AG04449 (cell line): ENCODE measurements around the gene RUVBL2.

ENCODE experiments used
- CTCF ChIA-PET: fragments of 350-600 bp; formaldehyde crosslinking; extraction: SDS; loops from one replicate; lab custom pipeline; 2021; ENCODE audit warnings: antibody characterized with exemption; lab: Yijun Ruan, JAX
- POLR2A ChIA-PET: fragments of 400-600, 350-600 bp; formaldehyde crosslinking; extraction: SDS; loops from one replicate; lab custom pipeline; 2020; ENCODE audit warnings: antibody characterized with exemption, inconsistent platforms; lab: Yijun Ruan, JAX
- DNase-seq: peaks from one replicate; pipeline ENCODE4 v3.0.0-alpha.2; 2010; ENCODE audit warnings: low read depth, low spot score
- H3K4me3 ChIP-seq: 2 replicates; pipeline ENCODE4 v1.5.1; 2011; ENCODE audit warnings: low read depth, mild to moderate bottlenecking, control low read depth, low read length
- TF ChIP-seq, protein P1 (sequence below): IDR thresholded peaks from one replicate; pipeline ENCODE4 v1.5.1; 2011; ENCODE audit warnings: mild to moderate bottlenecking, moderate library complexity, low read length, control low read depth, inconsistent platforms; ENCODE audit not compliant: insufficient read depth; ENCODE audit errors: missing control alignments

Gene RUVBL2

DNA sequence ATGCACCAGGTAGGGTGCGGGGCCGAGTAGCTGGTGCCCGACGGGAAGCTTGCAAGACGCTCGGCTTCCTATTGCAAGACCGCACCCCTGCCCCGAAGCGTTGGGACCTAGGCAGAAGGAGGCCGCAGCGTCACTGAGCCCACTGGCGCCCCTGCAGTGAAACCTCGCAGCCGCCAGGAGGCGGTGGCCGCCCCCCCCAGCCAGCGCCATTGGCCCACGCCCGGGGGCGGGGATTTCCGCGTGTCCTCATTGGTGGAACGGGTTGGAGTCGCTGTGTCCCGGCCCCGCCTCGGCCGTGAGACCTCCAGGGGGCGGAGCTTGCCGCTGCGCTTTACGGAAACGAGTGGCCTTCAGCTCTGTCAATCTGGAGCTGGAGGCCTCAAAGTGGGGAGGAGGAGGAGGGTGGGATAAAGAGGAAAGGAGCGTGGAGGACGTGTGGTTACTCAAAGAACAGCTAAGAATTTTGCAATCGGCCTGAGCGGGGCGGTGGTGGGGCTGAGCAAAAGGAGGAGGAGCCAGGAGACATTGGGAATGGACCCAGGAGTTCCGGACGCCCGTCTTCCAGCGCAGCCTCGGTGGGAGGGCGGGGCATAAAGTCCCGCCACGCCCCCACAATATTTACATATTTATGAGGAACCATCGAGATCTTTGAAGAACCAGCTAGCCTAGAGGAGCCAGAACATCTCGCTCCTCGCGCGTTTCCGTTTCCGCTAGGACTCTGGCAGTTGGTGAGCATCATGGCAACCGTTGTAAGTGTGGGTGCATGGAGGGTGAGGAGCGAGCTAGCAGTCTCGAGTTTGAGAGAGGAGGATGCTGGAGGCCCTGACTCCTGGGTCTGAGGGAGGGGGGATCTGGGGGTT, at the start of gene RUVBL2, which contains the start of gene GYS1:
TSS of gene RUVBL2 (plus strand) at position 713 of the 860 bp plus-strand sequence. CDS start at position 738, 25 bp downstream.
TSS of gene GYS1 (minus strand) at position 135 of the 860 bp plus-strand sequence. CDS start 197 bp downstream, outside the sequence.
- H3K4me3 ChIP-seq: peak within 1 kb of the TSS; percentile 97
- POLR2A ChIA-PET: interaction anchor here (0.6 to 2.5 kb wide), 21 partner anchors 10 to 363 kb away, joined by 3 to 10 read pairs (median 4); partner anchors contain the start of genes FTL, LIN7B, NUCB1 and PPP1R15A
- TF ChIP-seq, protein P1, sequence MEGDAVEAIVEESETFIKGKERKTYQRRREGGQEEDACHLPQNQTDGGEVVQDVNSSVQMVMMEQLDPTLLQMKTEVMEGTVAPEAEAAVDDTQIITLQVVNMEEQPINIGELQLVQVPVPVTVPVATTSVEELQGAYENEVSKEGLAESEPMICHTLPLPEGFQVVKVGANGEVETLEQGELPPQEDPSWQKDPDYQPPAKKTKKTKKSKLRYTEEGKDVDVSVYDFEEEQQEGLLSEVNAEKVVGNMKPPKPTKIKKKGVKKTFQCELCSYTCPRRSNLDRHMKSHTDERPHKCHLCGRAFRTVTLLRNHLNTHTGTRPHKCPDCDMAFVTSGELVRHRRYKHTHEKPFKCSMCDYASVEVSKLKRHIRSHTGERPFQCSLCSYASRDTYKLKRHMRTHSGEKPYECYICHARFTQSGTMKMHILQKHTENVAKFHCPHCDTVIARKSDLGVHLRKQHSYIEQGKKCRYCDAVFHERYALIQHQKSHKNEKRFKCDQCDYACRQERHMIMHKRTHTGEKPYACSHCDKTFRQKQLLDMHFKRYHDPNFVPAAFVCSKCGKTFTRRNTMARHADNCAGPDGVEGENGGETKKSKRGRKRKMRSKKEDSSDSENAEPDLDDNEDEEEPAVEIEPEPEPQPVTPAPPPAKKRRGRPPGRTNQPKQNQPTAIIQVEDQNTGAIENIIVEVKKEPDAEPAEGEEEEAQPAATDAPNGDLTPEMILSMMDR: peak; percentile 99
- CTCF ChIA-PET: interaction anchor here (0.6 to 6.8 kb wide), 49 partner anchors 9 to 220 kb away, joined by 3 to 128 read pairs (median 4); partner anchors contain the start of genes CGB7, HSD17B14, KCNA7 and LIN7B
- peak; percentile 99 for DNase-seq

DNA sequence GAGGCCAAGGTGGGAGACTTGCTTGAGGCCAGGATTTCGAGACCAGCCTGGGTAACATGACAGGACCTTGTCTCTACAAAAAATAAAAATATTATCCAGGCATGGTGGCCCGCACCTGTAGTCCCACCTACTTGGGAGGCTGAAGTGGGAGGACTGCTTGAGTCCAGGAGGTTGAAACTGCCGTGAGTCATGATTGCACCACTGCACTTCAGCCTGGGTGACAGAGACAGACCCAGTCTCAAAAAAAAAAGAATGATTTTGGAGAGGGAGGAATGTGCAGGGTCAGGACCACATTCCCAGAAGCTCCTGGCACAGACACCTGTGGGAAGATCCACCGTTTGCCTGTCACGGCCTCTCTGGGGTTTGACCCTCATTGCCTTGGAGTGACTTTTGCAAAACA, 48.3 kb upstream of the RUVBL2 start:
- no peak for DNase-seq
- TF ChIP-seq, protein P1: no peak
- CTCF ChIA-PET: no interaction called here
- POLR2A ChIA-PET: no interaction called here
- no peak overlapping the region for H3K4me3 ChIP-seq

DNA sequence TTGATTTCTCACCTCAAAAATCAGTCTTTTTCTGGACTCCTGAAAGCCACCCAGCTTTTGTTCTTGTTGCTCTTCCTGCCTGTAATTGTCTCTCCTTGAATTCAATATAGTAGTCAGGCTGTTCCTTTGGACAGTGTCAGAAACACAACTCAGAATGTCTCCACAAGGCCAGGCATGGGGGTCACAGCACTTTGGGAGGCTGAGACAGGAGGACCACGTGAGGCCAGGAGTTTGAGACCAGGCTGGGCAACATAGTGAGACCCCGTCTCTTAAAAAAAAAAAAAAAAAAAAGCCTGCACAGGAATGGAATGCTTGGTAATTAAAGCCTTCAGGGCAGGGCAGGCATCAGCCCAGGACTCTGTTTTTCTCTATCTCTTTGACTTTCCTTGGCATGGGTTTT, 47.9 kb upstream of the RUVBL2 start:
- POLR2A ChIA-PET: no interaction called here
- TF ChIP-seq, protein P1: no peak
- no peak for DNase-seq
- CTCF ChIA-PET: interaction anchor here (1.6 kb wide), 1 partner anchor 103 kb away, joined by 4 read pairs; no protein-coding TSS in a partner anchor
- H3K4me3 ChIP-seq: no peak overlapping the region

DNA sequence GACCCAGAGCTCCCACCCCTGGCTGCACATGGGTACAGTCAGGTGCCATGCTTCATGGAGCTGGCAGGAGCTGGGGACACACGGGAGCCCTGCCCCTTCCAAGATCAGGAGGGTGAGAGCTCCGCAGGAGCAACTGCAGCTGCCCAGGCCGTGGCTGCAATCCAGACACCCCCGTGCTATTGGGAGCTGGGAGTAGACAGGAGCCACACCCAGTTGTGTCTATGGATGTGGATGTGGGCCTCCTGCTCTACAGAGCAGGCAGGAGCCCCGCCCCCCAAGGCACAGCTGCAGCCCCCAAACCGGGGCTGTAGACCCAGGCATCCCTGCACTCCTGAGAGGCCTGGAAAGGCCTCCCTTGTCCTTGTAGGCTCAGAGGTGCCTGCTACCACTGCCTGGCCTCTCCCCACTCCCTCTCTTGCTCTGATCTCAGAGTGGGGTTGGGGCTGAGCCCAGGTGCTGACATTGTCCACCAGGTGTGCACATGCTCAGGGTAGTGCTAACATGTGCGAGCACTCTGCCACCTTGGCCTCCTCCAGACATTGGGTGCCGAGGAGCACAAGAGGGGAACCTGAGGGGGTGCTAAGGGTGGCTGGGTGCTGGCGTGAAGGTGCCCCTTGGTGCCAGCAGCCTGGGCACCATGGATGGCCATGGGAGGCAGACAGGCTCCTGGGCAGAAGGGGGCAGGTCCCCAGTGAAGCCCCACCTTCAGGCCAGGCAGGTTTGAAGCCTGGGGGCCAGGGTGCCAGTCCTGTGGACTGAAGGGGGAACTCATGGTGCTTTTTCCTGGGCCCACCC, 47.0 kb upstream of the RUVBL2 start:
- POLR2A ChIA-PET: no interaction called here
- no peak for DNase-seq
- no peak overlapping the region for H3K4me3 ChIP-seq
- TF ChIP-seq, protein P1: no peak
- CTCF ChIA-PET: interaction anchor here (1.6 kb wide), 1 partner anchor 104 kb away, joined by 4 read pairs; no protein-coding TSS in a partner anchor

DNA sequence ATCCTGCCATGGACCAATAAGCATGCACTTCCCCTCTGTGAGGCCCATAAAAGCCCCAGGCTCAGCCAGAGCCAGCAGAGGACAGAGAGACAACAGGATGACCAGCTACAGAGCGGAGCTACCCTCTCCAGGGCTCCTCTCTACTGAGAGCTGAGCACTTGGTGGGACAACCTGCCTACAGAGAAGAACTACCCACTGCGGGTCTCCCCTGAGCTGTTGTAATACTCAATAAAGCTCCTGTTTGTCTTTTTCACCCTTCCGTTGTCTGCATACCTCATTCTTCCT, 46.5 kb upstream of the RUVBL2 start:
- H3K4me3 ChIP-seq: no peak overlapping the region
- DNase-seq: no peak
- ChIA-PET POLR2A (no interaction called here), CTCF (interaction anchor here (1.1 to 1.6 kb wide), 2 partner anchors 24 to 105 kb away, joined by 3 to 4 read pairs; no protein-coding TSS in a partner anchor)
- TF ChIP-seq, protein P1: no peak
